B cell (primary cell): ENCODE results near the gene SHISAL2A. TPM values are rescaled to one million over a fixed set of nuclear protein-coding genes. Genes with fewer than 3 reads are reported as not detected.

Experiments used
- ATAC-seq: fragments of 200-7000 bp; cut with Tn5 transposase; one replicate; pipeline ENCODE4 v1.10.0; 2021; ENCODE audit warnings: low read depth, mild to moderate bottlenecking, moderate number of reproducible peaks, moderate library complexity
- CTCF ChIA-PET: fragments of 350-600 bp; sonication (Branson Sonifier 250); formaldehyde crosslinking; loops from one replicate; lab custom pipeline; 2021; ENCODE audit warnings: antibody characterized with exemption, inconsistent platforms; lab: Charles Lee
- POLR2A ChIA-PET: fragments of 350-600 bp; sonication (Branson Sonifier 250); formaldehyde crosslinking; loops from one replicate; lab custom pipeline; 2021; ENCODE audit warnings: antibody characterized with exemption; lab: Charles Lee
- DNase-seq: peaks from one replicate; pipeline ENCODE4 v3.0.0; 2013
- H2AFZ ChIP-seq: 2 replicates; pipeline ENCODE4 v1.6.1; 2012; ENCODE audit warnings: mild to moderate bottlenecking, low read depth, low read length; ENCODE audit not compliant: insufficient read depth, poor library complexity, severe bottlenecking
- H3K27ac ChIP-seq, 2 donors: 1 replicate in 1 of 2; 2 replicates in 1 of 2; pipeline ENCODE4 v1.5.1; 2012 to 2013; ENCODE audit warnings: low read length in 2 of 2, mild to moderate bottlenecking in 2 of 2, moderate library complexity in 1 of 2
- H3K27me3 ChIP-seq, 4 experiments: fragments of 200-600 bp in 1 of 4; sonication (generic) in 1 of 4; replicated peaks in 1 of 4; 1 replicate in 2 of 4; 2 replicates in 2 of 4; pipeline versions ENCODE4 v1.6.1 to v1.7.0; 2013 to 2016; ENCODE audit warnings: low read length in 3 of 4, mild to moderate bottlenecking in 2 of 4, mixed read lengths in 1 of 4, moderate library complexity in 1 of 4; ENCODE audit not compliant: insufficient read depth in 4 of 4, control insufficient read depth in 3 of 4; ENCODE audit errors: control extremely low read depth in 1 of 4
- H3K36me3 ChIP-seq, 2 experiments: replicated peaks in 1 of 2; 1 replicate in 1 of 2; 2 replicates in 1 of 2; pipeline versions ENCODE4 v1.6.1 to v1.7.1; 2013; ENCODE audit warnings: low read length in 1 of 2; ENCODE audit not compliant: insufficient read depth in 2 of 2, control insufficient read depth in 1 of 2; ENCODE audit errors: control extremely low read depth in 1 of 2, extremely low read depth in 1 of 2
- H3K4me1 ChIP-seq, 2 donors: fragments of 200-600 bp in 1 of 2; sonication (generic) in 1 of 2; 1 replicate in 1 of 2; 2 replicates in 1 of 2; pipeline versions ENCODE4 v1.5.1 to v1.6.1; 2013 to 2017; ENCODE audit warnings: low read length in 2 of 2; ENCODE audit not compliant: control insufficient read depth in 2 of 2, insufficient read depth in 2 of 2
- H3K4me2 ChIP-seq: replicated peaks from 2 replicates; pipeline ENCODE3; 2012; ENCODE audit warnings: mild to moderate bottlenecking, low read depth, low read length; ENCODE audit not compliant: poor library complexity, severe bottlenecking
- H3K4me3 ChIP-seq, 5 experiments: fragments of 200-600 bp in 1 of 5; sonication (generic) in 1 of 5; 1 replicate in 3 of 5; 2 replicates in 2 of 5; pipeline versions ENCODE4 v1.5.1 to v1.7.0; 2011 to 2016; ENCODE audit warnings: low read length in 4 of 5, mild to moderate bottlenecking in 4 of 5, low read depth in 2 of 5, control low read depth in 1 of 5, moderate library complexity in 1 of 5; ENCODE audit not compliant: insufficient read depth in 1 of 5; ENCODE audit errors: control extremely low read depth in 1 of 5, extremely low read depth in 1 of 5
- H3K79me2 ChIP-seq: fragments of 200-600 bp; sonication (generic); one replicate; pipeline ENCODE4 v1.6.0; 2016; ENCODE audit warnings: low read length; ENCODE audit not compliant: control insufficient read depth, insufficient read depth
- H3K9ac ChIP-seq: fragments of 200-600 bp; sonication (generic); 2 replicates; pipeline ENCODE4 v1.6.1; 2017; ENCODE audit warnings: mild to moderate bottlenecking, low read length, moderate library complexity
- H3K9me3 ChIP-seq, 3 donors: one replicate each; pipeline versions ENCODE4 v1.6.1 to v1.7.1; 2013; ENCODE audit warnings: low read length in 2 of 3; ENCODE audit not compliant: control insufficient read depth in 2 of 3, insufficient read depth in 1 of 3; ENCODE audit errors: control extremely low read depth in 1 of 3
- H4K20me1 ChIP-seq: 2 replicates; pipeline ENCODE4 v1.6.0; 2012; ENCODE audit warnings: mild to moderate bottlenecking, low read length; ENCODE audit not compliant: insufficient read depth, control insufficient read depth, poor library complexity, severe bottlenecking
- H3K27ac Mint-ChIP-seq: one replicate; pipeline ENCODE4 v1.8.0; 2021; ENCODE audit warnings: mixed read lengths
- H3K27me3 Mint-ChIP-seq: one replicate; pipeline ENCODE4 v1.8.0; 2021; ENCODE audit warnings: mixed read lengths
- H3K4me1 Mint-ChIP-seq: one replicate; pipeline ENCODE4 v1.8.0; 2021; ENCODE audit warnings: mixed read lengths
- H3K4me3 Mint-ChIP-seq: one replicate; pipeline ENCODE4 v1.8.0; 2021; ENCODE audit warnings: mixed read lengths
- H3K9me3 Mint-ChIP-seq: one replicate; pipeline ENCODE4 v1.8.0; 2022; ENCODE audit warnings: mixed read lengths; ENCODE audit not compliant: insufficient read depth
- EZH2 ChIP-seq: IDR thresholded peaks from 2 replicates; pipeline ENCODE4 v1.6.1; 2012; ENCODE audit warnings: borderline replicate concordance, low read depth, mild to moderate bottlenecking, moderate library complexity, low read length; ENCODE audit not compliant: insufficient read depth, poor library complexity, severe bottlenecking
- WGBS: methylation state at CpG from one replicate; pipeline ENCODE4 v1.1.5; 2013; ENCODE audit warnings: missing lambda C conversion rate; ENCODE audit not compliant: insufficient coverage; 5-methylcytosine and 5-hydroxymethylcytosine counted together
- intact Hi-C: fragments of 100-400 bp; cut with micrococcal nuclease; formaldehyde crosslinking; loops from one replicate; pipeline ENCODE4 v1.10.0; 2022
- polyA plus RNA-seq: library from polyadenylated mRNA; depleted of rRNA; stranded (reverse); fragments of >200 nt; gene quantifications from 2 replicates; pipeline ENCODE4 v1.2.3, GENCODE V29; 2012
- total RNA-seq, 2 donors: library from RNA; stranded (reverse); fragments of 120-200 nt in 1 of 2; gene quantifications; 1 replicate in 1 of 2; 2 replicates in 1 of 2; pipeline versions ENCODE4 v1.2.3 to v1.2.4, GENCODE V29; 2013 to 2022
- TF ChIP-seq, protein P1 (sequence below): fragments of 200-600 bp; IDR thresholded peaks from one replicate; pipeline ENCODE4 v1.8.0; 2022; ENCODE audit warnings: antibody characterized with exemption, mild to moderate bottlenecking

SHISAL2A gene
- total and polyA plus RNA-seq, 2 donors (not counting 1 experiment from before 2014, with no cell fraction given): 63.3 to 91.0 TPM

DNA sequence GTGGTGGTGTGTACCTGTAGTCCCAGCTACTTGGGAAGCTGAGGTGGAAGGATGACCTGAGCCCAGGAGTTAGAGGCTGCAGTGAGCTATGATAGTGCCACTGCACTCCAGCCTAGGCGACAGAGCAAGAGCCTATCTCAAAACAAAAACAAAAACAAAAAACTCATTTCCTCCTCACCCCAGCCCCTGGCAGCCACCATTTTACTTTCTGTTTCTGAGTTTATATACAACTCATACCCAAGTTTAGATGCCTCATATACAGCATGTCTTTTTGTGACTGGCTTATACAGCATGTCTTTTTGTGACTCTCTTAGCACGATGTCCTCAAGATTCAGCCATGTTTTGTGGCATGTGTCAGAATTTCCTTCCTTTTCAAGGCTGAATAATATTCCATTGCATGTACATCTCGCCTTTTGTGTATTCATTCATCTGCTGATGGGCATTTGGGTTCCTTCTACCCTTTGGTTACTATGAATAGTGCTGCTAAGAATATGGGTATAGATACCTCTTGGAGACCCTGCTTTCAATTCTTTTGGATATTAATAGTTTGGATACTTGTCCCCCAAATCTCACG, 50.5 kb downstream of the SHISAL2A start:
- H3K9ac ChIP-seq: no peak overlapping the region
- H2AFZ ChIP-seq: no peak overlapping the region
- ATAC-seq (no peak), DNase-seq (no peak)
- CTCF ChIA-PET: interaction anchor here (1.2 kb wide), 1 partner anchor 130 kb away, joined by 4 read pairs; the partner anchor contains the start of gene TUT4
- H3K4me3 ChIP-seq: no peak overlapping the region
- H3K79me2 ChIP-seq: peaks cover 5% of the 10 kb centered on the region
- H3K4me1 ChIP-seq: peaks cover 12 to 18% of the 10 kb centered on the region in 2 donors
- POLR2A ChIA-PET: interaction anchor here (0.6 kb wide), 1 partner anchor 202 kb away, joined by 3 read pairs; no protein-coding TSS in a partner anchor
- no peak overlapping the region for H3K4me2 ChIP-seq
- Mint-ChIP-seq H3K4me3 (no peak overlapping the region), H3K9me3 (no peaks in the 10 kb centered on the region), H3K27me3 (no peaks in the 10 kb centered on the region), H3K27ac (no peak overlapping the region), H3K4me1 (peaks cover 16% of the 10 kb centered on the region)
- H3K27me3 ChIP-seq: no peaks in the 10 kb centered on the region
- 100% methylated on average over 1 of the region's 4 CpGs for WGBS
- H3K36me3 ChIP-seq: peaks cover 2 to 22% of the 10 kb centered on the region in 2 experiments
- peak overlapping the region in 1 of 2 donors; percentile 19 for H3K27ac ChIP-seq
- H4K20me1 ChIP-seq: no peaks in the 10 kb centered on the region
- intact Hi-C loops: no loop called here
- TF ChIP-seq EZH2: no peak
- TF ChIP-seq, protein P1, sequence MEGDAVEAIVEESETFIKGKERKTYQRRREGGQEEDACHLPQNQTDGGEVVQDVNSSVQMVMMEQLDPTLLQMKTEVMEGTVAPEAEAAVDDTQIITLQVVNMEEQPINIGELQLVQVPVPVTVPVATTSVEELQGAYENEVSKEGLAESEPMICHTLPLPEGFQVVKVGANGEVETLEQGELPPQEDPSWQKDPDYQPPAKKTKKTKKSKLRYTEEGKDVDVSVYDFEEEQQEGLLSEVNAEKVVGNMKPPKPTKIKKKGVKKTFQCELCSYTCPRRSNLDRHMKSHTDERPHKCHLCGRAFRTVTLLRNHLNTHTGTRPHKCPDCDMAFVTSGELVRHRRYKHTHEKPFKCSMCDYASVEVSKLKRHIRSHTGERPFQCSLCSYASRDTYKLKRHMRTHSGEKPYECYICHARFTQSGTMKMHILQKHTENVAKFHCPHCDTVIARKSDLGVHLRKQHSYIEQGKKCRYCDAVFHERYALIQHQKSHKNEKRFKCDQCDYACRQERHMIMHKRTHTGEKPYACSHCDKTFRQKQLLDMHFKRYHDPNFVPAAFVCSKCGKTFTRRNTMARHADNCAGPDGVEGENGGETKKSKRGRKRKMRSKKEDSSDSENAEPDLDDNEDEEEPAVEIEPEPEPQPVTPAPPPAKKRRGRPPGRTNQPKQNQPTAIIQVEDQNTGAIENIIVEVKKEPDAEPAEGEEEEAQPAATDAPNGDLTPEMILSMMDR: no peak
- peaks cover 0 to 10% (median 3%) of the 10 kb centered on the region in 3 donors for H3K9me3 ChIP-seq

DNA sequence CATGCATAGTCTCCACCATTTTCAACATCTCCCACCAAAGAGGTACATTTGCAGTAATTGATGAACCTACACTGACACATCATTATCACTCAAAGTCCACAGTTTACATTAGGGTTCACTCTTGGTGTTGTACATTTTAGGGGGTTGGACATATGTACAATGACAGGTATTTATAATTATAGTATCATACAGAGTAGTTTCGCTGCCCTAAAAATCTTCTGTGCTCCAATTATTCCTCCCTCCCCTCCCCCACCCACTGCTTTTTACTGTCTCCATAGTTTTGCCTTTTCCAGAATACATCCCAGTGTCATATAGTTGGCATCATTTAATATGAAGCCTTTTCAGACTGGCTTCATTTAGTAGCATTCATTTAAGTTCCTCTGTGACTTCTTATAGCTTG, 51.6 kb downstream of the SHISAL2A start:
- Mint-ChIP-seq H3K9me3 (no peaks in the 10 kb centered on the region), H3K27me3 (no peaks in the 10 kb centered on the region), H3K4me1 (peaks cover 14% of the 10 kb centered on the region), H3K4me3 (no peak overlapping the region), H3K27ac (peak overlapping the region; percentile 71)
- H2AFZ ChIP-seq: no peak overlapping the region
- no peak for ATAC-seq
- intact Hi-C loops: no loop called here
- peaks cover 0 to 10% (median 3%) of the 10 kb centered on the region in 3 donors for H3K9me3 ChIP-seq
- WGBS: no CpG with 5 or more reads among the region's 1 CpG
- no peak overlapping the region for H3K9ac ChIP-seq
- H3K27ac ChIP-seq: peak overlapping the region in 1 of 2 donors; percentile 41
- peaks cover 2 to 22% of the 10 kb centered on the region in 2 experiments for H3K36me3 ChIP-seq
- CTCF ChIA-PET: interaction anchor here (0.7 to 3.4 kb wide), 3 partner anchors 51 to 557 kb away, joined by 4 to 25 read pairs (median 22); partner anchors contain the start of genes ORC1, PRPF38A and SHISAL2A
- no peak for DNase-seq
- peaks cover 12 to 18% of the 10 kb centered on the region in 2 donors for H3K4me1 ChIP-seq
- no peak overlapping the region for H3K4me2 ChIP-seq
- no peak overlapping the region for H3K4me3 ChIP-seq
- POLR2A ChIA-PET: interaction anchor here (0.7 kb wide), 2 partner anchors 149 to 151 kb away, joined by 7 to 10 read pairs; no protein-coding TSS in a partner anchor
- H3K27me3 ChIP-seq: no peaks in the 10 kb centered on the region
- H3K79me2 ChIP-seq: peaks cover 5% of the 10 kb centered on the region
- TF ChIP-seq, protein P1: no peak
- TF ChIP-seq EZH2: no peak
- no peaks in the 10 kb centered on the region for H4K20me1 ChIP-seq
